ENCODE measurements around the gene TXNRD1.
"Not testable (repeated sequence)": the region's sequence is repeated elsewhere in the genome, so short reads cannot be mapped to it uniquely, and the experiment has no call there.

TXNRD1 gene

DNA sequence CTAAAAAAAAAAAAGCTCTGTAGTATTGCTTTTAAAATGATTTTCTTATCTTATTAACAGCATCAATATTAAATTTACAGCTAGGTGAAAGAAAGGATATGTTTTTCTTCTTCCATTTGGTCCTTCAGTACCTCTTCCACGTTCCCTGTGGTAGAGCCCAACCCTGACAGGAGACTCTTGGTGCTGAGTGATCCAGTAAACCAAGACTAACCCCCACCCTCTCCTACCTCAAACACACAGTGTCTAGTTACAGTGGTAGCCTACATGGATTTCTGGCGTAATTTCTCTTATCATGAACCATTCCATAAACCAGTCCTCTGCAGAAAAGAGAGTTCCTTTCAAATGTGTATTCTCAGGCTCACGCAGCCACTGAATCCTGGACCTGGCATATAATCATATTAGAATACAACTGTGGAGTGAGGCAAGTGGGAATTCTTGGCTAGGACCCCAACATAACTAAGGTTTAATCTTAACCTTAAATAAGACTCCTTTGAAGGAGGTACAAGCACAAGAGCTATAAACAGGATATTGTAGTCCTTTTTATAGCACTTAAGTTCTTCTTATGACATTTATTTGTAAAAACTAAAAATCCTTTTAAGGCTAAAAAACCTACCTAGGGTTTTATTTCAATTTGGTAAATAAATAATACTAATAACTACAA lies 27.1 kb downstream of the TXNRD1 start:
- DNase-seq (ENCODE audit: low read depth), result no peak

DNA sequence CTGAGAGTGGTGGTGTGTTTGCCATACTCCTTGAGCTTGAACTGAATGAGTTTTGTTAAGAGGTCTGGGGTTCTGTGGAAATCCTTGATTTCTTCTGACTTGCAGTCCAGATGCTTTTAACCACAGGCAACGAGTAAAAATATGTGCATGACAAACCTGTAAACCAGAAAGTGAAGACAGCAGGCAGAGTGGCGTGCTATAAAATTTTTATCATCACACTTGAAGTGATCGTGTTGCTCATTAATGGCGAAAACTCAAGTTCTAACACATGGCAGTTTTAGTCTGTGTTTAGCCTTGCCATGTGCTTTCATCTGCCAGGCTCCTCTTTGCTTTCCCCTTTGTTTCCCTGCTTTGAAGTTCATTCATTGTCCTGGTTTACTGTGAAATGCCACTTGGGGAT lies 28.0 kb downstream of the TXNRD1 start:
- DNase-seq (ENCODE audit: low read depth), result no peak

- no peak for DNase-seq (ENCODE audit: low read depth)
These were observed 28.4 kb downstream of the TXNRD1 start for GRCh38 chr12:104243971-104244370.

GRCh38 chr12:104247698-104248097 lies 32.1 kb downstream of the TXNRD1 start:
- DNase-seq (ENCODE audit: low read depth), result no peak

- no peak for DNase-seq (ENCODE audit: low read depth)
These were observed 32.9 kb downstream of the TXNRD1 start for GRCh38 chr12:104248444-104248843.

- DNase-seq (ENCODE audit: low read depth), result no peak
These were observed 33.4 kb downstream of the TXNRD1 start for GRCh38 chr12:104249017-104249416.

DNA sequence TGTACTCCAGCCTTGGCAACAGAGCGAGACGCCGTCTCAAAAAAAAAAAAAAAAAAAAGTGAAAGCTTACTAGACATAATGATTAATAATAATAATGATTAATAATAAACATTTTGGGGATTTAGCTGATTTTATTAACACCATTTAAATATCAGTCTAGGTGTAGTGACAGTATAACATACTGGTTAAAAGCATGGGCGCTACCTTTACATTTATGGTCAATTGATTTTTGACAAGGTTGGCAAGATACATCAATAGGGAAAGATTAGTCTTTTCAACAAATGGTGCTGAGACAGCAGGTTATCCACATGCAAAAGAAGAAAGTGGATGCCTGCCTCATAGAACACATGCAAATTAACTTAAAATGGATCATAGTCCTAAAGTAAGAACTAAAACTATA lies 34.3 kb downstream of the TXNRD1 start:
- no peak for DNase-seq (ENCODE audit: low read depth)

- DNase-seq (ENCODE audit: low read depth), result no peak
These were observed 35.0 kb downstream of the TXNRD1 start for GRCh38 chr12:104250366-104251125.

DNA sequence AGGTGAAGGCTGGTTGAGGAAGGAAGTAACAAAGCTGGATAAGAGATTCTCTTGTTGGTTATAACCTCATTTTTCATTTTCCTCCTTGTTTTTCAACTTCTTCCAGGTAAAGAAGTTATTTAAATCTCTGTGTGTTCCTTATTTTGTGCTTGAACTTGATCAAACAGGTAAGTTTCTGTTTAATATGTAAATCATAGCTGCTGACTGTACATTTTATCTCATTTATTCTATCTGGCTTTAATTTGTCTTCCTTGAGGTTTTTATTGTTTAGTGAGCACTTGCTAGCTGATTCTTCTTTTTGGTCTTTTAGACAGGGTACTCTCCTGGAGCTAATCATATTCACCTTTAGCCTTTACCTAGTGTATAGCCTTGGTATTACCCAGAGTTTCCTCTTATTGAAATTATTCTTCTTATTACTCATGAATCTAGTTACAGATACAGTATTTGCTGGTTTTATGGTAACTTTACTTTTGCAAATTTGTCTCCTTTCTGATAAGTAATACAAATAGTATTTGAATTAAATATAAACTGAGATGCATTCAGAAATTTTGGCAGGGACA lies 42.4 kb downstream of the TXNRD1 start:
- DNase-seq (ENCODE audit: low read depth), result no peak

GRCh38 chr12:104258476-104259067 lies 43.0 kb downstream of the TXNRD1 start:
- DNase-seq (ENCODE audit: low read depth), result no peak

GRCh38 chr12:104263026-104263425 lies 47.4 kb downstream of the TXNRD1 start:
- DNase-seq (ENCODE audit: low read depth), result no peak

- no peak for DNase-seq (ENCODE audit: low read depth)
These were observed 48.2 kb downstream of the TXNRD1 start for GRCh38 chr12:104263580-104264358.

DNA sequence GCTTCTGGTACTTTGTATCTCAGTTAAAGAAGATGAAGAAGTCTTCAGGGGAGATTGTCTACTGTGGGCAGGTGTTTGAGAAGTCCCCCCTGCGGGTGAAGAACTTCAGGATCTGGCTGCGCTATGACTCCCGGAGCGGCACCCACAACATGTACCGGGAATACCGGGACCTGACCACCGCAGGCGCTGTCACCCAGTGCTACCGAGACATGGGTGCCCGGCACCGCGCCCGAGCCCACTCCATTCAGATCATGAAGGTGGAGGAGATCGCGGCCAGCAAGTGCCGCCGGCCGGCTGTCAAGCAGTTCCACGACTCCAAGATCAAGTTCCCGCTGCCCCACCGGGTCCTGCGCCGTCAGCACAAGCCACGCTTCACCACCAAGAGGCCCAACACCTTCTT lies 49.9 kb downstream of the TXNRD1 start:
- not testable (repeated sequence) for DNase-seq (ENCODE audit: low read depth)

DNA sequence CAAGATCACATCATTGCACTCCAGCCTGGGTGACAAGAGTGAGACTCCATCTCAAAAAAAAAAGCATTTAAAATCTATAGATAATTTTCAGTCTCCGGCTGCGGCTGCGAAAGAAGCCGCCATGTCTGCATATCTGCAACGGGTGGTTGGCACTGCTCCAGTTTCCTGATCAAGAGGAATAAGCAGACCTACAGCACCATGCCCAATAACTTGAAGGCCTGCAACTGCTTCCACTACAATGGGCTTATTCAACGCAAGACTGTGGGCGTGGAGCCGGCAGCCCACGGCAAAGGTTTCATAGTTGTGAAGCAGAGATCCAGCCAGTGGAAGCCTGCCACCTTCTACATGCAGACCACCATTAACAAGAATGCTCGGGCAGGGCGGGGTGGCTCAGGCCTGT lies 57.4 kb downstream of the TXNRD1 start:
- DNase-seq (ENCODE audit: low read depth), result no peak

GRCh38 chr12:104273503-104273902 lies 57.9 kb downstream of the TXNRD1 start:
- DNase-seq (ENCODE audit: low read depth), result no peak

DNA sequence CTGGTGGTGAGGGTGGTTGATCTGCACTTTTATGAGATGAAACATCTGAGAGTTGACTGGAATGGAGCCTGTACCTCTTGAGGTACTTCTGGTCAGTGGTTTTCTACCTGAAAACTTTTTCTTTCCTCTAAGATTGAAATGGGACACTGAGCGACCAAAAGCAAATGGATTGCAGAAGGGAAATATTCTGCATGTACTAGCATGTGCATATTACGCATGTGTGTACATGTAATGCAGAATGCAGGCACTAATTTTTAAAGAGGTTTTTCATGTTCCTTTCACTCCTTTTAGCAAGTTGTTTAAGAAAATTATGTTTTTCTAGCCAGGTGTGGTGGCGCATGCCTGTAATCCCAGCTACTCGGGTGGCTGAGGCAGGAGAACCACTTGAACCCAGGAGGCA lies 59.2 kb downstream of the TXNRD1 start:
- no peak for DNase-seq (ENCODE audit: low read depth)

DNA sequence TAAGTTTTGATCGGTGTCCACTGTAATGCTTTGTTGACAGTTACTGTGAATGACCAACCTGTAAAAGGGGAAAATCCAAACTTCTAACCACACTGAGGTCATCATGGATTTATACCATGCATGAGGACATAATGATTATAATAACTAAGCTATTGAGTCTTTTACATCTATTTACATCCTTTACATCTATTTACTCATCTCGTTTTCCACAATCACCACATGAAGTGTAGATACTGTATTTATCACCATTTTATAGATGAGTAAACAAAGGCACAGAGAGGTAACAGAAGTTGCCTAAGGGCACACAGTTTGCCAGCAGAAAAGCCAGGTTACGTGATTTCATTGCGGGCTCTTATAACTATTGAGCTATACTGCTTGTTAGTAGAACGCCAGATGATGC lies 60.1 kb downstream of the TXNRD1 start:
- no peak for DNase-seq (ENCODE audit: low read depth)

GRCh38 chr12:104276273-104277131 lies 60.9 kb downstream of the TXNRD1 start:
- no peak for DNase-seq (ENCODE audit: low read depth)

- no peak for DNase-seq (ENCODE audit: low read depth)
These were observed 63.6 kb downstream of the TXNRD1 start for GRCh38 chr12:104279164-104279563.

DNA sequence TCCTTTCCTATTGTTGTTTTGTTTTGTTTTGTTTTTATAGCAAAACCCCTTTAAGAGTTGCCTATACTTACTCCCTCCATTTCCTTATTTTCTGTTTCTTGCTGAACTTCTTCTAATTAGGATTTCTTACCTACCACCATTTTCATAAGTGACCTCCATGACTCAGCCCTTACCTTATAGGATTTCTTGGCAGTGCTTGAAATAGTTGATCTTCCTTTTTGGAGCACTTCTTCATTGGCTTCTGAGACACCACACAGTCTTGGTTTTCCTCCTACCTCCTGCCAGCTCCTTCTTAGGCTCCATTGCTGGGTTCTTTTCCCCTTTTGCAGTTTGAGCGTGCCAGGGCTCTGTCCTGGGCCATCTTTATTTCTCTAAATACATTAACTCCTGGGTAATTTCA lies 64.5 kb downstream of the TXNRD1 start:
- no peak for DNase-seq (ENCODE audit: low read depth)

- DNase-seq (ENCODE audit: low read depth), result no peak
These were observed 65.3 kb downstream of the TXNRD1 start for GRCh38 chr12:104280717-104281458.

Data from stimulated activated CD4-positive, alpha-beta T cell treated with anti-CD3 and anti-CD28 coated beads, Interleukin-2, amount 100 ng/mL, for 4 hours (primary cell).